ENCODE measurements around the gene SETBP1.

- TF ChIP-seq SP1 (IDR thresholded peaks at IDR 0.05; ENCODE audit: low read depth, low read length): no peak
- TF ChIP-seq HDAC2 (IDR thresholded peaks at IDR 0.05; ENCODE audit: borderline replicate concordance in 1 of 2, low read depth in 2 of 2, low read length in 2 of 2): no peak
- TF ChIP-seq CTCF (IDR thresholded peaks at IDR 0.05; ENCODE audit: control extremely low read depth in 1 of 3, insufficient read depth in 1 of 3, low read depth in 1 of 3, low read length in 3 of 3): no peak
- TF ChIP-seq JUND (IDR thresholded peaks at IDR 0.05; ENCODE audit: low read length): no peak
- TF ChIP-seq NANOG (IDR thresholded peaks at IDR 0.05; ENCODE audit: insufficient read depth, low read depth, low read length, poor library complexity, severe bottlenecking): no peak
- TF ChIP-seq POLR2AphosphoS5 (IDR thresholded peaks at IDR 0.05; ENCODE audit: low read depth, low read length): no peak
- TF ChIP-seq, protein P1, sequence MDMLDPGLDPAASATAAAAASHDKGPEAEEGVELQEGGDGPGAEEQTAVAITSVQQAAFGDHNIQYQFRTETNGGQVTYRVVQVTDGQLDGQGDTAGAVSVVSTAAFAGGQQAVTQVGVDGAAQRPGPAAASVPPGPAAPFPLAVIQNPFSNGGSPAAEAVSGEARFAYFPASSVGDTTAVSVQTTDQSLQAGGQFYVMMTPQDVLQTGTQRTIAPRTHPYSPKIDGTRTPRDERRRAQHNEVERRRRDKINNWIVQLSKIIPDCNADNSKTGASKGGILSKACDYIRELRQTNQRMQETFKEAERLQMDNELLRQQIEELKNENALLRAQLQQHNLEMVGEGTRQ (IDR thresholded peaks at IDR 0.05; ENCODE audit: low read length): no peak
- TF ChIP-seq EZH2 (IDR thresholded peaks at IDR 0.05; ENCODE audit: low read depth, low read length, severe bottlenecking): no peak
Observed at GRCh38 chr18:44915661-44916060, 235.0 kb downstream of the SETBP1 start.

All from H1 (cell line).